ENCODE data around the gene UNC45A.

GRCh38 chr15:90918034-90918788 is 16.9 kb upstream of the UNC45A start:
- TF ChIP-seq CTCF (conservative IDR thresholded peaks at IDR 0.05; ENCODE audit: low read depth, low read length), result no peak
- no peak for TF ChIP-seq EZH2 (IDR thresholded peaks at IDR 0.05; ENCODE audit: low read length, unreplicated experiment)
